NCI-H2227 treated with DMSO at 0.1 percent for 48 hours (cell line): ENCODE measurements around the gene TMEM150B.

Experiments
- DNase-seq: peaks from one replicate; lab custom pipeline; 2025; lab: John Stamatoyannopoulos, UW

Gene TMEM150B, protein sequence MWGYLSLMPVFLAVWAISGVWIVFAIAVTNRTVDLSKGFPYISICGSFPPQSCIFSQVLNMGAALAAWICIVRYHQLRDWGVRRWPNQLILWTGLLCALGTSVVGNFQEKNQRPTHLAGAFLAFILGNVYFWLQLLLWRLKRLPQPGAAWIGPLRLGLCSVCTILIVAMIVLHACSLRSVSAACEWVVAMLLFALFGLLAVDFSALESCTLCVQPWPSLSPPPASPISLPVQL

DNA sequence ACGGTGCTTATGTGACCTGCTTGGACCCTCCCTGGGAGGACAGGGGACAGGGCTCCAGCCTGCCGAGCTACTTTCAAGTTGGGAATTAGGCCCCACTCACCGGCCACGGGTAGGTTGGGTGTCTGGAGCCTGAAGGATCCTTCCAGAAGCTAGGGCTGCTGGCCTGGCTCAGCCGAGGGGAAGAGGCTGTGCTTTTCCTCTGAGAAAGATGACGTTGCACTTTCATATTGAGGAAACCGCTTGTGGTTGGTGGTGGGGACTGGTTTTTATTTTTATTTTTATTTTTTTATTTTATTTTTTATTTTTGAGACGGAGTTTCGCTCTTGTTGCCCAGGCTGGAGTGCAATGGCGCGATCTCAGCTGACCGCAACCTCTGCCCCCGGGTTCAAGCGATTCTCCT is at the start of gene TMEM150B:
TMEM150B (minus strand) TSS at position 170 of the 400 bp plus-strand sequence. CDS start 4,305 bp downstream, outside the sequence.
- no peak for DNase-seq

DNA sequence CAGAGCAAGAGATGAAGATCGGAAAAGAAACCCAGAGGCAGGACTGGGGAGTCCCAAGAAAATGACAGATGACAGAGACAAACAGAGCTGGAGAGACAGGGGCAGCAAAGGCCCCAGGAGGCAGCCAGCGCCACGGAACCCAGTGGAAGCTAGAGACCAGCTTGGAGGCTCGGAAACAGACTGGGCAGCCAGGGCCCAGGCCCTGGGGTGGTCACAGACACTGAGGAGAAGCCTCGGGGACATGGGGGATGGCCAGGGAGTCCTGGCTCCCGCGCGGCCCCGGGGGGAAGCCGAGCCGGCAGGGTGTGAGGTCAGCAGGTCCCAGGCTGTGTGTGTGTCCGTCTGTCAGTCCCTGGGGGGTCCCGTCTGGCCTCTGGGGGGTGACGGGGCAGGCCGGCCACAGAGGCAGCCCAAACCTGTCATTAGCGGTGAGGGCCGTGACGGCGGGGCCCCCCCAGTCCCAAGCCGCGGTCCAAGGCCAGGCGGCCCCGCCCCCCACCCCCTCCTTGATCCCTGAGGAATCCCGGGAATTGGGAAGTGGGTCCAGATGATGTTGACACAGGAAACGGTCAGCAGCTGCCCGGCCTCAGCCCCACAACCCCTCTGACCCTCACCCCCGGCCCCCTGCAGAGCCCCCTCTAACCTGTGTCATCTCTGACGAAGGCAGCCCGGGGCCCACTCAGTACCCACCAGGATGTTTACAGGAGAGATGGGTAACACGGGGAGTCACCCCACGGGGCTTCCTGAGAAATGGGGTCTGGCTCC is 49.0 kb upstream of the TMEM150B start:
- DNase-seq, result no peak

DNA sequence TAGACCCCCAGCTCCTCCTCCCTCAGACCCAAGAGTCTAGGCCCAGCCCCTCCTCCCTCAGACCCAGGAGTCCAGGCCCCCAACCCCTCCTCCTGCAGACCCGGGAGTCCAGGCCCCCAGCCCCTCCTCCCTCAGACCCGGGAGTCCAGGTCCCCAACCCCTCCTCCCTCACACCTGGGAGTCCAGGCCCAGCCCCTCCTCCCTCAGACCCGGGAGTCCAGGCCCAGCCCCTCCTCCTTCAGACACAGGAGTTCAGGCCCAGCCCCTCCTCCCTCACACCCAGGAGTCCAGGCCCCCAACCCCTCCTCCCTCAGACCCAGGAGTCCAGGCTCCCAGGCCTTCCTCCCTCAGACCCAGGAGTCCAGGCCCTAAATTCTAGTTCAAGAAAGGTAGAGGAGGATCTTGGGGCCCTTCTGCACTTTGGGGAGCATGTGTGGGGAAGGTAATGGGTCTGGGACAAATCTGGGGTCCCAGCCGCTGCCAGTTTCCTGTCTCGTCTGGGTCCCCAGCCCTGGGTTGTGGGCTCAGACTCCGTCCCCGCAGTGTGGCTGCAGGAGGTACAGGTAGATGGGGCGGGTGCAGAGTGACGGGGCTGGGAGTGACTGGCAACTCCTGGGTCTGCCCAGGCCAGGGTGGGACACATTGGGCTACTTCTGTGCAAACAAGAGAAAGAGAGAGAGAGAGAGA is 48.3 kb upstream of the TMEM150B start:
- DNase-seq, result no peak

DNA sequence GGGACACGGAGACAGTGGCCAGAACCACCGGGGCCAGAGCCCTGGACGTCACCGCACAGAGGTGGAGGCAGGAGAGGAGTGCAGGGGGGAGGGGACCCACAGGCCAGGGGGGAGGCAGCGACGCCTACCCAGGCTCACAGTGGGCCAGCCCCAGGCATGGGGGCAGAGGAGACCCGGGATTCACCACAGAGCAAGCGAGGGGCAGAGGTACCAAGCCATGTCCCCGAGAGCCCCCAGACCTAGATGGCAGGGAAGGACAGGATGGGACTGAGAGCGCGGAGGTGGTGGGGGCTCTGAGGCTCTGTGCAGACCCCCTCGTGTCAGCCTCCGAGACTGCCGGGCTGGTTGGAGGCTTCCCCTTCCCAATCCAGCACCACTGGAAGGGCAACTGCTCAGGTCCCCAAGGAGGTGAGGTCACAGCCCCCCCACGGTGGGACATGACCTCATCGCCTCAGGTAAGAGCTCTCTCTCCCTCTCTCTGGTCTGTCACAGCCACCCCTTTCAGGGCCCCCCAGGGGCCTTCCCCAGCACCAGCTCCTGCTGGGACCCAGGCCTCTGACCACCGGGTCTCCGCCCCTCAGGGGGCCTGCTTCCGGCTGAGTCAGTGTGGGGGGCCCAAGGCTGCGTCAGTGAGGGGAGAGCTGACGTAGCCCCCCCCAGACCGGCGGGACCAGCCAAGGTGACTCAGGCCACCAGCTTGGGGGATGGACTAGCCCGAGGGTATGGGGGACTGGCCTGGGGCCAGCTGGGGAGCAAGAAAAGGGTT is 47.4 kb upstream of the TMEM150B start:
- no peak for DNase-seq

DNA sequence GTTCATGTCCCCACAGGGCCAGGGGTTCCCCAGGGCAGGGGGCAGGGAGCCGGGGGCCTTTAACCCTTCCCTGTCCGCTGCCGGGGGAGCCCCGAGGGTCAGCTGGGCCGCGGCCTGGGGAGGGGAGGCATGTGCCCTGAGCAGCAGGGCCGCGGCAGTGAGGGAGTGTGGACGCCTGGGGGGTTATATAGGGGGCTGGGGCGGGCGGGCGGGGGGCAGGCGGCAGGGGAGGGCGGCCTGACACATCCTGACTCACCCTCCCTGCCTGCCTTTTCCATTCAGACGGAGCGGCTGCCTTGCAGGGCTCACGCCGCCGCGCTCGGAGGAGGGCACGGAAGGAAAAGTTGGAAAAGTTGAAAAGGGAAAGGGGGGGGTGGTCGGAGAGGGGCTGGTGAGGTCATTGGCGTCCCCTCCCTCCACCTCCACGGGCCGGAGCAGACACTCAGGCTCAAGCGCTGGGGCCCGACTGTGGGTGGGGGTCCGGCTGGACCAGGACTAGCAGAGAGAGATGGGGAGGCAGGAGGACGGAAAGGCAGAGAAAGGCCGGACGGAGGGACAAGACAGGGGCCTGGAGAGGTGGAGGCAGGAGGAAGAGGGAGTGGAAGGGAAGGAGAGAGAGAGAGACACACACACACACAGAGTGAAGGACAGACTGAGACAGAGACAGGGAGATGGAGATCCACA is 45.3 kb upstream of the TMEM150B start, which contains the start of gene IL11:
IL11 (minus strand) TSS at position 159 of the 684 bp plus-strand sequence; CDS start at position 6, 153 bp downstream.
- no peak for DNase-seq

DNA sequence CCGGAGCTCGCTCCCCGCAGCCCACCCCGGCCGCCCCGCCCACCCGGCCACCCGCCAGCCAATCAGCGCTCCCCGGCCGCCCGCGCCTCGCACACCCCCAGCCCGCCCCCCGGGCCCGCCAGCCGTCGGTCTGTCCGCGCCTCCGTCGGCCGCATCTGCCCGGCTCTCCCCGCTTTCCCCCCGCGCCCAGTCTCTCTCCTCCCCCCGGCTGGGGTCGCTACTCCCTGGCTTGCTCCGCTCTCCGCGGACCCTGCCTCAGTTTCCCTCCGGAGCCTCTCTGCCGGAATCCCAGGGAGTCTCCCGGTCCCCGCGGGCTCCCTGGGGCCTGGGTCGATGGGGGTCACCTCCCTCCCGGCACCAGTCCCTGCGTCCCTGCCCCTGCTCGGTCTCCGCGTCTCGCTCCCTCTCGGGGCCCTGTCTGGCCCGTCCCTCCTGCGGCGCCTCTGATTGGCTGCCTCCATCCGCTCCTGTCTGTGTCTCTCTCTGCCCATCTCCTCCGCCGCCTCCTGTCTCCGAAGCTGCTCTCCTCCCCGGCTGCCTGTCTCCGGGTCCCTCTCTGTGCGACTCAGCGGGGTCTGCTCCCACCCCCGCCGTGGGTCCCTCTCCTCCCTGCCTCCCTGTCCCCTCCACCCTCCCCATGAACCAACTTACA is 44.6 kb upstream of the TMEM150B start:
- DNase-seq, result peak; percentile 90

DNA sequence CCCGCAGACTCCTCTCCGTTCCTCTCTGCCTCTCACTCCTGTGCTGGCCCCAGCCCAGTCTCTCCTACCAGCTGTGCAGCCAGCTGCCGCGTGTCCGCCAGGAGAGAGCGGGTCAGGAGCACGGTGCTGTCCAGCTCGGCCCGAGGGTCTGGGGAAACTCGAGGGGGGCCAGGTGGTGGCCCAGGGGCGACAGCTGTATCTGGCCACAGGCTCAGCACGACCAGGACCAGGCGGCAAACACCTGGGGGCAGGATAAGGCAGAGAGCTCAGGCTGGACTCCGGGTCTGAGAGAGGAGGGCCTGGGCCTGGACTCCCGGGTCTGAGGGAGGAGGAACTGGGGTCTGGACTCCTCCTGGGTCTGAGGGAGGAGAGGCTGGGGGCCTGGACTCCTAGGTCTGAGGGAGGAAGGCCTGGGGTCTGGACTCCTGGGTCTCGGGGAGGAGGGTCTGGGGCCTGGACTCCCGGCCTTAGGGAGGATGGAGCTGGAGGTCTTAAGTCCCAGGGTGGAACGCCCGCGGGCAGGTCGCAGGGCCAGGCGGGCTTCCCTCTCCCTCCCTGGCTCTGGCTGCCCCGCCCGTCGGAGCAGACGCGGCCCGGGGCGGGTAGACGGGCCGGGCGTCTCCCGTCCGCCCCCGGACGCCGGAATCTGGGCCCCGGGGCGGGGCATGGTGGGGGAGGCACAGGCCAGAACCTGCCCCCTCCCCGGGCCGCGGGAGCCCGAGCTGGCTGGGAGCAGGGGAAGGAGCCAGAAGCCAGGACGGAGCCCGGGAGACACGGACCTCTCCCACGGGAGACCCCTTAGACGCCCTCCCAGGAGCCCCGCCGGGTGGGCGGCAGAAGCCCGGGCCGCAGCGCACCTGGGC is 43.8 kb upstream of the TMEM150B start:
- DNase-seq, result no peak

DNA sequence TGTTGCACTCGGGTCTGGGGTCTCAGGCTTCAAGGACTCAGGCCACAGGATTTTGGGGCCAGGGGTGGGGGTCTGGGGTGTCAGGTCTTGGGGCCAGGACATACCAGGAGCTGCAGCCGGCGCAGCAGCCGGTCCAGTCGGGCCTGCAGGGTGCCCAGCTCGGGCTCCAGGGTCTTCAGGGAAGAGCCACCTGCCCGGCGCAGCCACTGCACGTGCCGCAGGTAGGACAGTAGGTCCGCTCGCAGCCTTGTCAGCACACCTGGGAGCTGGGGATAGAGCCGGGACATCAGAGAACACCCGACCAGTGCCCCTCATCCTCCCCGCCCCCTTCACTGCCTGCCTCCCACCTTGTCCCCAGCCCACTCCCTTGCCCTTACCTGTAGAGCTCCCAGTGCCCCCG is 43.0 kb upstream of the TMEM150B start:
- no peak for DNase-seq

DNA sequence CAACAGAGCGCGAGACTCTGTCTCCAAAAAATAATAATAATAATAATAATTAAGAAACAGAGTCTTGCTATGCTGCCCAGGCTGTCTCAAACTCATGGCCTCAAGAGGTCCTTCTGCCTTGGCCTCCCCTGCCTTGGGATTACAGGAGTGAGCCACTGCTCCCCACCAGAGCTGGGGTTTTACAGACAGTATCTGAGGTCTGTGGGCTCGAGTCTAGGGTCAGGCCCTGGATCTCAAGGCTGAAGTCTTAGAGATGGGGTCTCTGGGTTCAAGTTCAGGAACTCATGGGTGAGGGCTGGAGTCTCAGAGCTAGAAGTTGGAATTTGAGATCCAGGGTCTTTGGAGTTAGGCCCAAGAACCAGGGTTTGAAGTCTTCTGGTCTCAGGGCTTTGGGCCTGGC is 41.6 kb upstream of the TMEM150B start:
- no peak for DNase-seq

DNA sequence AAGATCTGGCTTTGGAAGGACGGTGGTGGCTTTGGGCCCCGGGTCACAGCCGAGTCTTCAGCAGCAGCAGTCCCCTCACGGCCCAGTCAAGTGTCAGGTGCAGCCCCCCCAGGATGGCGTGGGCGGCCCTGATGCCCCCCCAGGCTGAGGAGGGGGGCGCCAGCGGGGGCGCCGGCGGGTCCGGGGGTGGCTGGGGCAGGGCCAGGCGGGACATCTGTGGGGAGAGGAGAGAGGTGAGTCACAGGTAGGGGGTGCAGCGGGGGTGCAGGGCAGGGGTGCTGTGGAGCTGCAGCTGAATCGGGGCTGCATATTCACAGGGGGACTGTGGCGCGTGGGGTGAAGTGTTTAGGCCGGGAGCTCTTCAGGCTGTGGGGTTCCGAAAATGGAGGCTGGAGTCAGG is 40.8 kb upstream of the TMEM150B start:
- DNase-seq, result no peak

DNA sequence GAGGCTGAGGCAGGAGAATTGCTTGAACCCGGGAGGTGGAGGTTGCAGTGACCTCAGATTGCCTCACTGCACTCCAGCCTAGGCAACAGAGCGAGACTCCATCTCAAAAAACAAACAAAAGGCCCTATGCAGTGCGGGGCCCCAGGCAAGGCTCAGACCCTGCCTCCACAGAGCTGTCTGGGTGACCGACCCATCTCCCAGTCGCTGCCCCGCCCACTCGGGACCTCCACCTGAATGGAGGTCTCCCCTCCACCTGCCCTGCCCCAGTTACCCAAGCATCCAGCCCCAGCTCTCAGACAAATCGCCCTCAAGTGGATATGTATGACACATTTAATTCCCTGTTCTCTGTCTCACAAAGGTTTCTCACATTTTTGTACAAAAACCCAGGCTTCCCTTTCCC is 40.1 kb upstream of the TMEM150B start:
- DNase-seq, result no peak

DNA sequence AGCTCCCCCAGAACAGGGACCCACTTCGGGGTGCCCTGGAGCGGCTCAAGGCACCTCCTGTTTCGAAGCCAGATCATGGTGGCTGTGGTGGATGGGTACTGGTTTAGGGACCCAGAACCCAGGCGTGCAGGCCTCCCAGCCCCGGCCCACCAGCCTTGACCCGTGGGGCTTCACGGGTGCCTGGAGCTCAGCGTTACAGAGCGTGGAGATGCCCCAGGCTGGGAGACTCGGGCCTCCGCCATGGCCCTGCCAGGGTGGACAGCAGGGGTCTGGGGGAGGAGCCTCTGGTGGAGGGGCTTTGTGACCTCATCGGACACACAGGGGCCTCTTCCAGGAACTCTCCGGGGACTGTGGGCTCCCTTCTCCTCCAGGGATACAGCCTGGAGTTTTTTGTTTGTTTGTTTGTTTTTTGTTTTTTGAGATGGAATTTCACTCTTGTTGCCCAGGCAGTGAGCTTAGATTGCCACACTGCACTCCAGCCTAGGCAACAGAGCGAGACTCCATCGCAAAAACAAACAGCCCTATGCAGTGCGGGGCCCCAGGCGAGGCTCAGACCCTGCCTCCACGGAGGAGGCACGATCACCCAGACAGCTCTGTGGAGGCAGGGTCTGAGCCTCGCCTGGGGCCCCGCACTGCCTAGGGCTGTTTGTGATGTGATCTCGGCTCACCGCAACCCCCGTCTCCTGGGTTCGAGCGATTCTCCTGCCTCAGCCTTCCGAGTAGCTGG is 38.0 kb upstream of the TMEM150B start, which contains the start of gene GARIN5B:
GARIN5B (minus strand) TSS at position 271 of the 727 bp plus-strand sequence; CDS start at position 77, 194 bp downstream.
- DNase-seq, result no peak

DNA sequence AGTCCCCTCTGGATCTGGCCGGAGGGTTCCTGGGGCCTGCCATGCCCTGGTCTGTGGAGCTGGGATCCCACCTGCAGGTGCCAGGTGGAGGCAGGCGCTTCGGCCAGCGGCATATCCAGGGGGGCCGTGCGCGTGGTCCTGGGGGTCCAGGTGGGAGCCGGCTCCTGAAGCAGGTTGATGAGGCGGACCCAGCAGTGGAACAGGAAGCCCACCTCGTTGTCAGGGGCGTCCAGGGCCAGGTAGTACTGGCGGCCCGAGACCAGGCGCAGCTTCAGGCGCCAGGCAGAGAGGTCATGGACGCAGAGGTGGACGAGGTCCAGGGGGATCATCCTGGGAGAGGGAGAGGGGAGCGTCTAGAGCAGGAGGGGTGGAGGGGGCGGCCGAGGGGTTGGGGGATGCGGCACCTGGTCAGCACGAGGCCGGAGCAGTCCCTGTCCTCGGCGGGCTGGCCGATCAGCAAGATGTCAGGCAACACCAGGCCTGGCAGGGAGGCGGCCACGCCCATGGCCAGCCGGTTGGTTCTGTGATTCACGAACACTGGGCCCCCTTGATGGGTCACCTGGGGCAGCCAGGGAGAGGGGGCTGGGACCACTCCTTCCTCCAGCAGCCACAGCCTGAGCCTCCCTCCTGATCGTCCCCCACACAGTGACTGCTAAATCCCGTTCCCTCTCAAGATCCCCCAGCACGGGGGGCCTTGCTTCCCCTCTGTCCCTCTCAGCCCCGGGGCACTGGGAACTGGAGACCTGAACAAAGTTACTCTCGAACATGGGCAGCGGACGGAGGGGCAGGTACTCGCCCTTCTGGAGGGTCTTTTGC is 37.2 kb upstream of the TMEM150B start:
- no peak for DNase-seq

DNA sequence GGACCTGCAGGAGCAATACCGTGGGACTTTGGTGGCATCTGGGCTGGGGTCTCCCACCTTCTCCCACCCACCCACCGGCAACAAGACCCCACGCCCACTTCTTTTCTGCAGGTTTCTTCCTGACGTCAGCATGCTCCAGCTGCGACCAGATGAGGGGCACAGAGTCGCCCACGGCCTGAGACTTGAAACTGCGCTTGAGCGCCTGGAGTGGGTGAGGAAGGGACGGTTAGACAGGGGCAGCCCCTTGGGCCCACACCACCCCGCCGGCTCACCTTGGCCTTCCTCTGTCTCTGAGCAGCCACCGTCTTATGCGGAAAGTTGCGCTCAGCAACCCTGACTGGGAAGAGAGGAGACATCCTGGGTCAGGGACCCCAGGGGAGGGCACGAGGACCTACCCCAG is 35.8 kb upstream of the TMEM150B start:
- DNase-seq, result no peak

DNA sequence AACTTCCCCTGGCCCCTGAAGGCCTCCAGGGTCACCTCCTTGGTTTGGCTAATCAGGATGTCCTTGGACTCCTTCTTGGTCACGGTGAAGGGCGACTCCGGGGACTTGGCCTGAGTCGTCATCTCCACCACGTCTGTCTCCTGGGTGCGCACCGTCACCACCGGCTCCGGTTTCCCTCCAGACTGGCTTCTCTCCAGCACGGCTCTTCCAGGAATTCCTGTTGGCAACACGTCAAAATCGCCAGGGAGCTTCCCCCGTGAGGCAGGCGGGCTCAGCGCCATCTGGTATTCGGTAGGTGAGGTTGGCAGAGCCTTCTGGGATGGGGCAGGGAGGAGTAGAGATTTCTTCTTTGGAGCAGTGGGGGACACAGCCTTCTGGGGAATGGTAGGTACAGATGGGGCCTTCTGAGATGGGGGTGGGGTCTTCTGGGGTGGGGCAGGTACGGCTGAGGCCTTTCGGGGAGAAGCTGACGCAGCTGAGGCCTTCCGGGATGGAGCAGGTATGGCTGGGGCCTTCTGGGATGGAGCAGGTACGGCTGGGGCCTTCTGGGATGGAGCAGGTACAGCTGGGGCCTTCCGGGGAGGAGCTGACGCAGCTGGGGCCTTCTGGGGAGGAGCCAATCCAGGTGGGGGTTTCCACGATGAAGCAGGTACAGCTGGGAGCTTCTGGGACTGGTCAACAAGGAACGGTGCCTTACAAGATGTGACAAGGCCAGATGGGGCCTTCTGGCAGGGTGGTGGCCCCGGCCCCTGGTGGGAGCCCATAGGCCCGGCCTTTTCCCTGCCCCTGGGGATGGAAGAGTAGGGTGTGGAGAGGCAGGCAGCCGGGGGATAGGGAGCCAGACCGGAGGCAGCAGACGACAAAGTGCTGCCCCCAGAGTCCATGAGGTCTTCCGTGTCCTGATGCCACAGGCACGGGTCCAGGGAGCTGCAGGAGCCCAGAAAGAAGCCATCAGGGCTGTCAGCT is 34.1 kb upstream of the TMEM150B start:
- DNase-seq, result no peak

DNA sequence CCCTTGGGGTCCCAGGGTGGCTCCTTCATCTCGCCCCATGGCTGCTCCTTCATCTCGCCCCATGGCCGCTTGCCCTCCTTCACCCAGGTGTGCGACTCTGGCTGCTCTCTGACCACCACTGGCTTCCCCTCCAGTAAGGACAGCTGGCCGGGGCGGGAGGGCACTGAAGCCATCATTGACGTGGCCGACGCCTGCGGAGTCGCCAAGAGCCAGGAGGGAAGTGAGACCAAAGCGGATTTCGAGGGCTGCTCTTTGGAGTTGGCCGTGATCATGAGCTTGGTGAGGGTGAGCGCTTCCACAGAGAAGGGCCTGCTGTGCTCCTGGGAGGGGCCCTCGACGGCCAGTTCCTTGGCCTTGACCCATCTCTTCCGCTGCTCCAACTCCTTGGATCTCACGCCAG is 33.4 kb upstream of the TMEM150B start:
- no peak for DNase-seq

DNA sequence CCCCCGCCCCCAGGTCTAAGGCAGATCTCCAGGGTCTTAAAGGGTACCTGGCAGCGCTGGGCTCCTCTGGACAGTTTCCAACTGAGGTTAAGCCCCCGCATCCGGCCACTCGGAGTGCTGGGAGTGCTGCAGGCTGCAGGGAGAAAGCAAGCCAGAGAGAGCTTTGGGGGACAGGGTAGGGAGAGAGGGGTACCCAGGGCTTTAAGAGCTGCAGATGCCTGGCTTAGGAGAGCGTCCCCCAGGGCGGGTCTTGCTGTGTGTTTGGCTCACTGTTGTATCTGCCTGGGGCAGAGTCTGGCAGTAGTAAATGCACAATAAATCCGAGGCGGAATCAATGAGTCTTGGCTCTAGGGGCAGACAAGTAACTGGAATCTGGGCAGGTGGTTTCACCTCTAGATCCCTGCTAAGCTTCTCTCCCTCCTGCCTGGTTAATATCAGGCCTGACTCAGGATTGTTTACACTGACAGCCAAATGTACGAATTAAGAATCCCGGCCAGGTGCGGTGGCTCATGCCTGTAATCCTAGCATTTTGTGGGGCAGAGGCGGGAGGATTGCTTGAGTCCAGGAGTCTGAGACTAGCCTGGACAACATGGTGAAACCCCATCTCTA is 30.2 kb upstream of the TMEM150B start:
- DNase-seq, result no peak
